ENCODE measurements around the gene DDX39B. TPM values are rescaled to one million over a fixed set of nuclear protein-coding genes. Genes with fewer than 3 reads are reported as not detected.
"Not testable (repeated sequence)": the region's sequence is repeated elsewhere in the genome, so short reads cannot be mapped to it uniquely, and the experiment has no call there.

DDX39B gene
- total and polyA plus RNA-seq, 7 experiments from 2014 or later = 106 to 761 (median 506) TPM

- Mint-ChIP-seq H3K9me3 (no peaks in the 10 kb centered on the region), H3K27me3 (peaks cover 0 to 37% (median 0%) of the 10 kb centered on the region in 5 donors), H3K4me1 (no peaks in the 10 kb centered on the region), H3K4me3 (no peak overlapping the region), H3K27ac (no peak overlapping the region), H3K36me3 (no peaks in the 10 kb centered on the region)
- CTCF ChIA-PET = no interaction called here
- no peak for DNase-seq
- intact Hi-C loops (cut with micrococcal nuclease) = no loop called here
- Histone ChIP-seq H3K4me1 (ENCODE audit: control insufficient read depth in 2 of 2, insufficient read depth in 2 of 2, low read length in 2 of 2) (no peaks in the 10 kb centered on the region), H3K27me3 (ENCODE audit: control insufficient read depth in 2 of 2, insufficient read depth in 2 of 2, low read length in 2 of 2) (no peaks in the 10 kb centered on the region), H3K4me3 (ENCODE audit: low read length) (no peak overlapping the region), H3K36me3 (ENCODE audit: control insufficient read depth in 2 of 3, insufficient read depth in 3 of 3, low read length in 3 of 3) (no peaks in the 10 kb centered on the region), H3K9me3 (ENCODE audit: control insufficient read depth in 2 of 3, low read length in 3 of 3) (no peaks in the 10 kb centered on the region), H3K27ac (ENCODE audit: low read depth, low read length) (no peak overlapping the region)
- no peak for ATAC-seq
- POLR2A ChIA-PET = no interaction called here
These were observed 20.0 kb downstream of the DDX39B start for GRCh38 chr6:31521835-31522234.

GRCh38 chr6:31513456-31514165 lies 28.2 kb downstream of the DDX39B start:
- no peak overlapping the region for H3K27ac ChIP-seq (ENCODE audit: low read depth, low read length)
- peaks cover 0 to 10% (median 0%) of the 10 kb centered on the region in 5 donors for H3K27me3 Mint-ChIP-seq
- H3K27me3 ChIP-seq (ENCODE audit: control insufficient read depth in 2 of 2, insufficient read depth in 2 of 2, low read length in 2 of 2) = no peaks in the 10 kb centered on the region
- no peak overlapping the region for H3K27ac Mint-ChIP-seq
- ATAC-seq = no peak
- POLR2A ChIA-PET = interaction anchor here (0.7 kb wide), 2 partner anchors 11 to 277 kb away, joined by 4 read pairs; no protein-coding TSS in a partner anchor
- H3K36me3 Mint-ChIP-seq = peaks cover 0 to 22% (median 10%) of the 10 kb centered on the region in 5 donors
- H3K4me1 Mint-ChIP-seq = peaks cover 0 to 12% (median 0%) of the 10 kb centered on the region in 7 donors
- CTCF ChIA-PET = interaction anchor here (0.7 kb wide), 1 partner anchor 18 kb away, joined by 4 read pairs; no protein-coding TSS in a partner anchor
- peaks cover 0 to 2% (median 0%) of the 10 kb centered on the region in 11 donors for H3K9me3 Mint-ChIP-seq
- H3K9me3 ChIP-seq (ENCODE audit: control insufficient read depth in 2 of 3, low read length in 3 of 3) = no peaks in the 10 kb centered on the region
- no peak overlapping the region for H3K4me3 ChIP-seq (ENCODE audit: low read length)
- no peak for DNase-seq
- intact Hi-C loops (cut with micrococcal nuclease) = no loop called here
- peaks cover 0 to 23% (median 0%) of the 10 kb centered on the region in 3 experiments for H3K36me3 ChIP-seq (ENCODE audit: control insufficient read depth in 2 of 3, insufficient read depth in 3 of 3, low read length in 3 of 3)
- no peaks in the 10 kb centered on the region for H3K4me1 ChIP-seq (ENCODE audit: control insufficient read depth in 2 of 2, insufficient read depth in 2 of 2, low read length in 2 of 2)
- H3K4me3 Mint-ChIP-seq = no peak overlapping the region

DNA sequence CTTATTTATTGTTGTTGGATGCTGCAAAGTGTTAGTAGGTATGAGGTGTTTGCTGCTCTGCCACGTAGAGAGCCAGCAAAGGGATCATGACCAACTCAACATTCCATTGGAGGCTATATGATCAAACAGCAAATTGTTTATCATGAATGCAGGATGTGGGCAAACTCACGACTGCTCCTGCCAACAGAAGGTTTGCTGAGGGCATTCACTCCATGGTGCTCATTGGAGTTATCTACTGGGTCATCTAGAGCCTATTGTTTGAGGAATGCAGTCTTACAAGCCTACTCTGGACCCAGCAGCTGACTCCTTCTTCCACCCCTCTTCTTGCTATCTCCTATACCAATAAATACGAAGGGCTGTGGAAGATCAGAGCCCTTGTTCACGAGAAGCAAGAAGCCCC lies 31.8 kb downstream of the DDX39B start:
- Histone ChIP-seq H3K27ac (ENCODE audit: low read depth, low read length) (no peak overlapping the region), H3K9me3 (ENCODE audit: control insufficient read depth in 2 of 3, low read length in 3 of 3) (no peaks in the 10 kb centered on the region), H3K36me3 (ENCODE audit: control insufficient read depth in 2 of 3, insufficient read depth in 3 of 3, low read length in 3 of 3) (peaks cover 8 to 56% (median 19%) of the 10 kb centered on the region in 3 experiments), H3K4me3 (ENCODE audit: low read length) (no peak overlapping the region), H3K4me1 (ENCODE audit: control insufficient read depth in 2 of 2, insufficient read depth in 2 of 2, low read length in 2 of 2) (no peaks in the 10 kb centered on the region), H3K27me3 (ENCODE audit: control insufficient read depth in 2 of 2, insufficient read depth in 2 of 2, low read length in 2 of 2) (no peaks in the 10 kb centered on the region)
- DNase-seq (no peak), ATAC-seq (no peak)
- H3K9me3 Mint-ChIP-seq = peaks cover 0 to under 1% (median 0%) of the 10 kb centered on the region in 11 donors
- H3K27me3 Mint-ChIP-seq = no peaks in the 10 kb centered on the region
- H3K27ac Mint-ChIP-seq = no peak overlapping the region
- ChIA-PET CTCF (no interaction called here), POLR2A (interaction anchor here (0.6 kb wide), 1 partner anchor 13 kb away, joined by 3 read pairs; no protein-coding TSS in a partner anchor)
- no peak overlapping the region for H3K4me3 Mint-ChIP-seq
- intact Hi-C loops (cut with micrococcal nuclease) = no loop called here
- H3K4me1 Mint-ChIP-seq = peaks cover 0 to 9% (median 3%) of the 10 kb centered on the region in 7 donors
- peaks cover 0 to 41% (median 12%) of the 10 kb centered on the region in 5 donors for H3K36me3 Mint-ChIP-seq

DNA sequence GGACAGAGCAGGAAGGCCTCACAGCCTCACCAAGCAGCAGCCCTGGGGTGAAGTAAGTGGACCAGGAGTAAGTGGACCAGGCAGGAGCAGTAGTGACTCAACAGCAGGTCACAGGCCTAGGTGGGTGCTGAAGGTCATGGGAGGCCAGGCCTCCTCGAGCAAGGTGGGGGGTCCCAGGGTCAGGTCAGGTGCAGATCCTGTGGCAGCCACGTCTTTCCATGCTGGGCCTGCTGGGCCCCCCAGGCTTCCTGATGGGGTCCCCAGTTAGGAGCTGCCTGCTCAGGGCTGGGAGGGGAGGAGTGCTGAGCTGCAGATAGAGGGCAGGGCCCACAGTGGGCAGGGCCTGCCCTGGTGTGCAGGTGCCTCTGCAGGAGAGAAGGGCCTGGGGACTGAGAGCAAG lies 32.8 kb downstream of the DDX39B start:
- H3K4me3 ChIP-seq (ENCODE audit: low read length); ATAC-seq; H3K4me1 ChIP-seq (ENCODE audit: control insufficient read depth in 2 of 2, insufficient read depth in 2 of 2, low read length in 2 of 2); H3K4me3 Mint-ChIP-seq; H3K27me3 ChIP-seq (ENCODE audit: control insufficient read depth in 2 of 2, insufficient read depth in 2 of 2, low read length in 2 of 2); CTCF ChIA-PET; intact Hi-C loops (cut with micrococcal nuclease); H3K9me3 ChIP-seq (ENCODE audit: control insufficient read depth in 2 of 3, low read length in 3 of 3); H3K9me3 Mint-ChIP-seq; H3K27ac ChIP-seq (ENCODE audit: low read depth, low read length); POLR2A ChIA-PET; DNase-seq; H3K27me3 Mint-ChIP-seq: not testable (repeated sequence)
- peak overlapping the region in 1 of 9 donors; percentile 68 for H3K27ac Mint-ChIP-seq
- peaks cover 0 to 11% (median 5%) of the 10 kb centered on the region in 7 donors for H3K4me1 Mint-ChIP-seq
- peaks cover 8 to 56% (median 19%) of the 10 kb centered on the region in 3 experiments for H3K36me3 ChIP-seq (ENCODE audit: control insufficient read depth in 2 of 3, insufficient read depth in 3 of 3, low read length in 3 of 3)
- H3K36me3 Mint-ChIP-seq = peaks cover 0 to 41% (median 12%) of the 10 kb centered on the region in 5 donors

DNA sequence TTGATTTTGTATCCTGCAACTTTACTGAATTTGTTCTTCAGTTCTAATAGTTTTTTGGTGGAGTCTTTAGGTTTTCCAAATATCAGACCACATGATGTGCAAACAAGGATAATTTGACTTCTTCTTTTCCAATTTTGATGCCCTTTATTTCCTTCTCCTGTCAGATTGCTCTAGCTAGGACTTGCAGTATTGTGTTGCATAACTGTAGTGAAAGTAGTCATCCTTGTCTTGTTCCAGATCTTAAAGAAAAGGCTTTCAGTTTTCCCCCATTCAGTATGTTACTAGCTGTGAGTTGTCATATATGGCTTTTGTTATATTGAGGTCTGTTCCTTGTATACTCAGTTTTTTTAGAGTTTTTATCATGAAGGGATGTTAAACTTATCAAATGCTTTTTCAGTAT lies 39.2 kb downstream of the DDX39B start:
- Histone ChIP-seq H3K9me3 (ENCODE audit: control insufficient read depth in 2 of 3, low read length in 3 of 3) (no peaks in the 10 kb centered on the region), H3K4me1 (ENCODE audit: control insufficient read depth in 2 of 2, insufficient read depth in 2 of 2, low read length in 2 of 2) (peaks cover 0 to 1% of the 10 kb centered on the region in 2 donors), H3K4me3 (ENCODE audit: low read length) (no peak overlapping the region), H3K27ac (ENCODE audit: low read depth, low read length) (no peak overlapping the region), H3K36me3 (ENCODE audit: control insufficient read depth in 2 of 3, insufficient read depth in 3 of 3, low read length in 3 of 3) (peaks cover 4 to 22% (median 12%) of the 10 kb centered on the region in 3 experiments), H3K27me3 (ENCODE audit: control insufficient read depth in 2 of 2, insufficient read depth in 2 of 2, low read length in 2 of 2) (no peaks in the 10 kb centered on the region)
- H3K27me3 Mint-ChIP-seq = no peaks in the 10 kb centered on the region
- DNase-seq (no peak), ATAC-seq (no peak)
- CTCF ChIA-PET = interaction anchor here (0.6 kb wide), 1 partner anchor 152 kb away, joined by 3 read pairs; no protein-coding TSS in a partner anchor
- H3K27ac Mint-ChIP-seq = no peak overlapping the region
- POLR2A ChIA-PET = interaction anchor here (0.6 to 0.7 kb wide), 2 partner anchors 9 to 112 kb away, joined by 3 read pairs; partner anchors contain the start of gene AIF1
- H3K36me3 Mint-ChIP-seq = peaks cover 0 to 20% (median 0%) of the 10 kb centered on the region in 5 donors
- intact Hi-C loops (cut with micrococcal nuclease) = no loop called here
- no peak overlapping the region for H3K4me3 Mint-ChIP-seq
- H3K9me3 Mint-ChIP-seq = no peaks in the 10 kb centered on the region
- H3K4me1 Mint-ChIP-seq = peaks cover 10 to 58% (median 47%) of the 10 kb centered on the region in 7 donors

GRCh38 chr6:31499648-31500047 lies 42.2 kb downstream of the DDX39B start:
- H3K27me3 Mint-ChIP-seq; DNase-seq; H3K36me3 ChIP-seq (ENCODE audit: control insufficient read depth in 2 of 3, insufficient read depth in 3 of 3, low read length in 3 of 3); ATAC-seq; H3K27me3 ChIP-seq (ENCODE audit: control insufficient read depth in 2 of 2, insufficient read depth in 2 of 2, low read length in 2 of 2); H3K4me3 ChIP-seq (ENCODE audit: low read length); H3K9me3 Mint-ChIP-seq; H3K9me3 ChIP-seq (ENCODE audit: control insufficient read depth in 2 of 3, low read length in 3 of 3); CTCF ChIA-PET; H3K27ac ChIP-seq (ENCODE audit: low read depth, low read length): not testable (repeated sequence)
- Mint-ChIP-seq H3K4me3 (peak overlapping the region in 7 of 10 donors; percentile 25 to 95 (median 89)), H3K27ac (peak overlapping the region in 2 of 9 donors; percentile 55 to 89), H3K36me3 (peaks cover 0 to 15% (median 0%) of the 10 kb centered on the region in 5 donors), H3K4me1 (peaks cover 31 to 77% (median 69%) of the 10 kb centered on the region in 7 donors)
- peaks cover 8 to 20% of the 10 kb centered on the region in 2 donors for H3K4me1 ChIP-seq (ENCODE audit: control insufficient read depth in 2 of 2, insufficient read depth in 2 of 2, low read length in 2 of 2)
- POLR2A ChIA-PET = interaction anchor here (7.8 kb wide), 1 partner anchor 41 kb away, joined by 77 read pairs; the partner anchor contains the start of gene DDX39B
- intact Hi-C loops (cut with micrococcal nuclease) = loop anchor here (10.0 kb wide), 3 partner anchors 335 to 695 kb away; partner anchors contain the start of genes GPSM3 (in 1 of the 2), NEU1 (in 1 of the 2) and PBX2 (in 1 of the 2)
